ENCODE data around the gene IRF8. TPM values are rescaled to one million over a fixed set of nuclear protein-coding genes. Genes with fewer than 3 reads are reported as not detected.
A peak's percentile ranks its signal among the peaks of the same experiment; 100 is the strongest.

IRF8 gene
- polyA plus RNA-seq, 12 donors = 3.8 to 30.9 (median 5.8) TPM; not detected in 1

DNA sequence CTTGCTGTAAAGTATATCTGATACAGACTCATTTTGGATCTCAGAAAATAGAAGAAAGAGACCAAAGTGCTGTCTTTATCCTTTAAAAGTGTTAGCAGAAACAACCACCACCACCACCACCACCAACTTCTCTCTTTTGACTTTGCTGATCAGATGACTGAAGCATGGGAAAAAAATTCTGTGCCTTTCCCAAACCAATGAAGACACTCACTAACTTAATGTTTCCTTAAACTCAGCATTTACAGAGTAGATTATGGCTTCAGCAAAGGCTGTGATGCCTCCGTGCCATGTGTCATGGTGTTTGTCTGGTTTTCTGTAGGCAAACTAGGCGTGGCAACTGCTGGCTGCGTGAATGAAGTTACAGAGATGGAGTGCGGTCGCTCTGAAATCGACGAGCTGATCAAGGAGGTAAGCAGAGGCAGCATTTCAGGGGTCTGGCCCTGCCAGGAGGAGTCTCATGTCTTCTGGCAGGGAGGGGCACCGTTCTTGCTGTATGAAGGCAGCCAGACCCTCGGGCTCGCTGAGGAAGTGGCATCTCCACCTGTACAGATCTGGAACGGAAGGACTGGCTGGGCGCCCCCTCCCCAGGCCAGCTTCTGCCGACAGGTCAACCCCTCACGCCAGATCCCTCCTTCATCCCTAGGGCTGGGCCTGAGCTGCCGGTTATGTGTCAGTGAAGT lies 12.4 kb downstream of the IRF8 start:
- no peak for DNase-seq

DNA sequence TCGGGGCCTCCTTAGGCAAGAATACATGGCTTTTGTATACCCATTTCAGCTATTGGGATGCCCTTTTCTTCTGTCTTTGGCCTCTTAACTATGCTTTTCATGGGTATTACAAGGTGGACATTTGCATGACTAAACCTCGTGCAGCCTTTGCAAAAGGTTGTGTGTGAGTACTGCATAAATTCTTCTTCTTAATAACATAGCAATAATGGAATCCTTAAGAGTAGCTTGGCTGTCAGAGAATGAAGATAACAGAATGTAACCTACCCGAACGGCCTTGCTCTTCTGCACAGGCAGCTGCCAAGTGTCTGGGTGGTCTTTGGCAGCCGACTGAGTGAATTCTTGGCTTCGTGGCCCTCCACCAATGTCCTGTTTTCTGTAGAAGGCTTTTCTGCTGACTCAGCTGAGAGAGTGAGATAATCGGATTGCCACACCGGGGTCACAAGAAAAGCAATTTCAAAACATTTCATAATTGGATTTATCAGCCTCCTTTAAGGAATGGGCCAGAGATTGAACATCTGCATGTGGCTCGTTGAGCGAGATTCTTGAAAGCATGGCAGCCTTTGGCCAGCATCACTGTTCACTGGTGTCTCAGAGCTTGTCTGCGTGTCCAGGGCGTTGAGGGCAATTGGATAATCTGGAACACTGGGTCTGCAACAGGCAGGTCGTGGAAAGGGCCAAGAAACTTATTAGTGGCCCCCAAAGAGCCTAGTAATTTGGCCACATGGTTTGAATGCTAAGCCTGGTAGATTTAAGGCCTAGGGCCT lies 13.4 kb downstream of the IRF8 start:
- DNase-seq = no peak

DNA sequence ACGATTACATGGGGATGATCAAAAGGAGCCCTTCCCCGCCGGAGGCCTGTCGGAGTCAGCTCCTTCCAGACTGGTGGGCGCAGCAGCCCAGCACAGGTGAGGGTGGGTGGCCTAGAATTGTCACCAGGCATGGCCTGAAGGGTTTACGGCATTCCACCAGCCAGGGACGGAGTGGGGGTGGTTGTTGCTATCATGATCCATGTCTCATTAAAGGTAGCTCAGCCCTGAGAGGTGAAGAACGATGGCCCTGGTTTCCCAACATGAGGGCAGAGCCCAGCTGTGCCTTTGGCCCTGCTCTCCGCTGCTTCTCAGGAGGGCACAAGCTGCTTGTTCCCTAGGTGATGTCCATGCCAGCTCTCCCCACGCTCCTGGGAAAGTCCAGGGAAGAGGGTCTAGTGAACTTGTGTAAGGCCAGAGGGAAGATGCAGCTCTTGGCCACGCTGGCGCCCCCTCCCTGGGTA lies 14.2 kb downstream of the IRF8 start:
- DNase-seq = no peak

DNA sequence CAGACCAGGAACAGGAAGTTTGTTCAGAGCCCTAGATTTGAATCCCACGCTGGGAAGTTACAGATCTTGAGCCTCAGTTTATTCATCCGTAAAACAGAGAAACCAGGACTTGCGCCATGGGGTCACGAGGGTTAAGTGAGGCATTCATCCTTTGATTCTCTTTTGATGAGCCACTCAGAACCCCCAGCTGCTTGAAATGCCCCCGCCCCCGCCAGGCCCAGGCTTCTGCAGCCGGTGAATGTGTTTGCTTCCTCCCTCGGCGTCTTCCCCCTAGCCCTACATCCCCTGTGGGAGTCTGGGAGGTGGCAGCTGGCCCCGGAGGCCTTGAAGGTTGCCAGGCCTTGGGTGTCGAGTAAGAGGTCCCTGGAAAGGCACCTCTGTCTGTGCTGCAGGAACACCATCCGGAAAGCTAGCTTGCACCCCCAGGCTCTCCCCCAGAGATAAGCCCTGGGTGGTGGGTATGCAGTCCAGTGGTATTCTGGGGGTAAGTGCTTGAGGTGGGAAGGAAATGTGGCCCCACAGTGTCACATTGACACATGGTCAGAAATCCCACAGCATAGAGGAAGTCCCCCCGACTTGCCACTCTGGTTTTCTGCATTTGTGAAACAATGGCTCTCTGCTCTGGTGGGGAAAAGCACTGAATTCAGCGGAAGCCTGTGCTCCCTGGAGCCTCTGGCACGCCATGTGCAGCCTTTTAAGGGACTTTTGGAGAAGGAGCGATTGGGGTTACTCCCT lies 14.9 kb downstream of the IRF8 start:
- no peak for DNase-seq

DNA sequence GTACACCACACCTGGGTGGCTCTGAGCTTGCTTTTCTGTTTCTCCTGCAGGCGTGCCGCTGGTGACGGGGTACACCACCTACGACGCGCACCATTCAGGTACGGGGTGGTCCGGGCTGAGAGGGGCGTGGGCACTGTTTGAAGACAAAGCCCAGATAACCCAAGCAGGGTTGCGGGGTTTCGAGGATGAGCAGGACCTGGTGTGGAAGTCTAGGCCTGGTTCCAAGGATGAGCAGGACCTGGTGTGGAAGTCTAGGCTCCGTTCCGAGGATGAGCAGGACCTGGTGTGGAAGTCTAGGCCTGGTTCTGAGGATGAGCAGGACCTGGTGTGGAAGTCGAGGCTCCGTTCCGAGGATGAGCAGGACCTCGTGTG lies 15.4 kb downstream of the IRF8 start:
- no peak for DNase-seq

DNA sequence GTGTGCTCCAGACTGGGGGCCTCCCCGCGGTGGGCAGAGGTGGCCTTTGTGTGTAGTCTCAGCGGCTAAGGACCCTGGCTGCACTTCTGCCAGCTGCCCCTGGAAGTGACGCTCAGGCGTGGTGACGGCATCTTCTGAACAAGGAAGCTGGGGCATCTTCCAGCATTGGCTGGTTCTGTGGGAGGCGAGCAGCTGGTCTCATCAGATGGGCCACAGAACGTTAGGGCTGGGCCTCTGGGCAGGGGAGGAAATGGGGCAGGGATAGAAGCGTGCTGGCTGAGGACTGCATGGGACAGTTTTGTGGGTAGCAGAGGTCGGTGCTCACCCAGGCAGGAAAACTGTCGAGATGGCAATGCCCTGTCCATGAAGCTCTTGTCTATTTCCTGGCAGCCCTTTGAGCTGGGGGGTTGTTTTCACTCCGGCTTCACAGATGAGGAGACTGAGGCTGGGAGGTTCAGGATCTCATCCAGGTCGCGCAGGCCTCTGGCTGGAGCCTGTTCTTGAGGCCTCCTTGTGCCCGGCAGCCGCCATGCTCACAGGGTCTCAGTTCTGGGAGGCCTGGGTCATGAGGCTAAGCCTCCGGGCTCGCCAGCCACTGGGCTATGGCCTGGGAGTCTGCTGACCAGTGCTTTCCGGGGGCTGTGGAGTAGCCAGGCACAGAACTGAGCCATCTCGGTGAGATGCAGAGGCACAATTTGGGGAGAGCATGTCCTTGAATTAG lies 16.3 kb downstream of the IRF8 start:
- no peak for DNase-seq

DNA sequence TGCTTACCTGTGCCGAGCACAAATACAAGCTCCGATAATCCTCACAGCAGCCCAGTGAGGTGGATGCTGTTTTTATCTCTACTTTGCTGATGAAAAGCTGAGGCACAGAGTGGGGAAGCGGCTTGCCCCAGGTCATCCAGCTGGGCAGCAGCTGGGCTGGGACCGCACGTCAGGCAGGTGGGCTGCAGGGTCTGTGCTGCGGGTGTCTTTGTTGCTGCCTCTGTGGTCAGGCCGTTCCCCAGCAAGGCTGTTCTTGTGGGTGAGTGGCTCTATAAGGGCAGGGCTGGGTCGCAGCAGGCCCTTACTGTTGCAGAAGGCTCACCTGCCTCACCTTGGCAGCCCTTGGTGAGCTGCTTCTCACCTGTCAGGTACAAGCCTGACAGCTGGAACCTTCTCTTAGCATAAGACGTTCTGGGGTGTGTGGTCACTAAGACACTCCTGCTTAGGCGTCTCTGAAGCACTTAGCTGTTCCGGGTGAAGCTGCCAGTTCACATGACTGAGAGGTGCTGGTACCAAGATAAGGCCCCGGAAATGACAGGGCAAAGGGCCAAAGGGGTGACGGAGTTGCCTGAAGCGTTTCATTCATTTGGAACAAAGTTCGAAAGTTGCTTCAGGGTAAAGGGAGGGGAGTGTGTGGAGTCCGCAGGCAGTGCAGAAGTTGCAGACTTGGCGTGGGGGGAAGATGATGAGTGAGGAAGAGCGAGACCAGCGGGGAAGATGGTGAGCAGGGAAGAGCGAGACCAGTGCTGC lies 17.4 kb downstream of the IRF8 start:
- no peak for DNase-seq

DNA sequence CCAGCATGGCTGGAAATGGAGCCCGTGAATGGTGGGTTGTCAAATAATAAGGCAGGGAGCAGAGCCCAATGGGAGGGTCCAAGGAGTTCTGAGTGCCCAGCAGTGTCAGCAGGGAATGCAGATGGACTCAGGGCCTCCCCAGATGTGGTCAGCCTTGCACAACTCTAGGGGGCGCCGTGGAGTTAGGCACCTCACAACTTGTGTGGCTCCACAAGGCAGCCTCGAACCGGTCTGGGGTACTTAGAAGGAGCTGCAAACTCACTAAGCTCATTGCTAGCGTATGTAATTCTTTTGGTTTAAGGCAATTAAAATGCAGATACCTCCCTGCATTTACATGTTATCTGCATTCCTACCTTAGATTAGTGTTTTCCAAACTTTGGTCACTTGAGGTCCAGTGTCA lies 18.1 kb downstream of the IRF8 start:
- DNase-seq = no peak

DNA sequence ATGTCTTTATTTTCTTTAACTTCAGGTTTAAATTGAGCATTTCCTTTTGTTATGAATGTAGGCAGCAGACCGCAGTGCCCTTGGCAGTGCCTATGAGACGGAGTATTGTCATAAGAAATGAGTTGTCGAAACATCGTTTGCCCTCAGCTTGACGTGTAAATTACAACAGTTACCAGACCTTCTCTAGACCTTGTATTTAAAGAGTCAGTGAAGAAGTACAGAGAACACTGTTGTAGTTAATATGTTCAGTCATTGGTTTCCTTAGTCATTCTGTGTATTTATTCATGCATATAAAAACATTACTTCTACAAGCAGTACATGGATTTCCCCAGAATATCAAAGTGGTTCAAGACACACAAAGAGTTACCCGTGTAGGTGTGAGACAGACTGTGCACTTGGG lies 19.0 kb downstream of the IRF8 start:
- no peak for DNase-seq

DNA sequence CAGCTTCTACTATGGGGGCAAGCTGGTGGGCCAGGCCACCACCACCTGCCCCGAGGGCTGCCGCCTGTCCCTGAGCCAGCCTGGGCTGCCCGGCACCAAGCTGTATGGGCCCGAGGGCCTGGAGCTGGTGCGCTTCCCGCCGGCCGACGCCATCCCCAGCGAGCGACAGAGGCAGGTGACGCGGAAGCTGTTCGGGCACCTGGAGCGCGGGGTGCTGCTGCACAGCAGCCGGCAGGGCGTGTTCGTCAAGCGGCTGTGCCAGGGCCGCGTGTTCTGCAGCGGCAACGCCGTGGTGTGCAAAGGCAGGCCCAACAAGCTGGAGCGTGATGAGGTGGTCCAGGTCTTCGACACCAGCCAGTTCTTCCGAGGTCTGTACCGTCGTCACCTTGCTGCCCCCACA lies 19.5 kb downstream of the IRF8 start:
- DNase-seq = no peak

DNA sequence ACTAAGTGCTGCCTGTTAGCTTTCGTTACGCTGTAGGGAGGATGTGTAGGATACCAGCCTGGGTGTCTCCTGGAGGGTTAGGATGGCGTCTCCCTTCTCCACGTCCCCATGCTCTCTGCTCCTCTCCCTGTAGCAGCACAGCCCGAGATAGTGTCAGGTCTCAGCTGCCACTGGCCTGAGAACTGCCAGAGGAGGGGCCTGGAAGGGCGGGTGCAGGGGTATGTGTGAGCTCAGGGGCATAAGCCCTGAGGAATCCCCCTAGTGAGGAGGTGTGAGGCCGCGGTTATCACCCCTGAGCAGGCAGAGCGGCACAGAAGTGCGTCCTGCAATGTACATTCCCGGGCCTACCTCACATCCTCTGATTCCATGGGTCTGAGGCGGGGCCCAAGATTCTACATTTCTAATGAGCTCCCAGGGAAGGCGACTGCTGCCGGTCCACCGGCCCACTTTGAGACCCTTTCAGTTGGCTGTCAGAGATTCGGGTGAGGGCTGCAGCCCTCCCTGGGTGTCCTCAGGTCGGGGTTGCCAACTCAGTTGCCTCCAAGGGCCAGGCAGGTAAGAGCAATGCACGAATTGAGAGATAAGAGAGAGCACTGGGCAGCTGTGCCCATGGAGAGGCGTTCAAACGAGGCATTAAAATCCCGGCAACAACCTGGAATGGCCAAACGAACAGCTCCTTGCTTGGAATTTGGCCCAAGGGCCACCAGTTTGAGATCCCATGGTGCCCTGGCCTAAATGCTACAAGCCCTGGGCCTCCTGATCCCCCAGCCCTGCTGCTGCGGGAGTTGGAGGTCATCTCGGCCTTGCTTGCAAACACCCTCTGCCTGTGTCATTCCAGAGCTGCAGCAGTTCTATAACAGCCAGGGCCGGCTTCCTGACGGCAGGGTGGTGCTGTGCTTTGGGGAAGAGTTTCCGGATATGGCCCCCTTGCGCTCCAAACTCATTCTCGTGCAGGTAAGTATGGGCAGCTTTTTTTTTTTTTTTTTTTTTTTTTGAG lies 20.6 kb downstream of the IRF8 start:
- no peak for DNase-seq

DNA sequence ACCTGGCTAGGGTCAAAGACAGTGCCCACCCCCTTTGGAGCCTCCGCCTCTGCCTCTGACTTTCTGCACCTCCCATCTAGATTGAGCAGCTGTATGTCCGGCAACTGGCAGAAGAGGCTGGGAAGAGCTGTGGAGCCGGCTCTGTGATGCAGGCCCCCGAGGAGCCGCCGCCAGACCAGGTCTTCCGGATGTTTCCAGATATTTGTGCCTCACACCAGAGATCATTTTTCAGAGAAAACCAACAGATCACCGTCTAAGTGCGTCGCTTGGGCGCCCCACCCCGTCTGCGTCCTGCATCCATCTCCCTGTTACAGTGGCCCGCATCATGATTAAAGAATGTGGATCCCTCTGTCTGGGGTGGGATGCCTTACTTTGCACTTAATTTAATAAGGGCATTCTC lies 22.1 kb downstream of the IRF8 start:
- no peak for DNase-seq

DNA sequence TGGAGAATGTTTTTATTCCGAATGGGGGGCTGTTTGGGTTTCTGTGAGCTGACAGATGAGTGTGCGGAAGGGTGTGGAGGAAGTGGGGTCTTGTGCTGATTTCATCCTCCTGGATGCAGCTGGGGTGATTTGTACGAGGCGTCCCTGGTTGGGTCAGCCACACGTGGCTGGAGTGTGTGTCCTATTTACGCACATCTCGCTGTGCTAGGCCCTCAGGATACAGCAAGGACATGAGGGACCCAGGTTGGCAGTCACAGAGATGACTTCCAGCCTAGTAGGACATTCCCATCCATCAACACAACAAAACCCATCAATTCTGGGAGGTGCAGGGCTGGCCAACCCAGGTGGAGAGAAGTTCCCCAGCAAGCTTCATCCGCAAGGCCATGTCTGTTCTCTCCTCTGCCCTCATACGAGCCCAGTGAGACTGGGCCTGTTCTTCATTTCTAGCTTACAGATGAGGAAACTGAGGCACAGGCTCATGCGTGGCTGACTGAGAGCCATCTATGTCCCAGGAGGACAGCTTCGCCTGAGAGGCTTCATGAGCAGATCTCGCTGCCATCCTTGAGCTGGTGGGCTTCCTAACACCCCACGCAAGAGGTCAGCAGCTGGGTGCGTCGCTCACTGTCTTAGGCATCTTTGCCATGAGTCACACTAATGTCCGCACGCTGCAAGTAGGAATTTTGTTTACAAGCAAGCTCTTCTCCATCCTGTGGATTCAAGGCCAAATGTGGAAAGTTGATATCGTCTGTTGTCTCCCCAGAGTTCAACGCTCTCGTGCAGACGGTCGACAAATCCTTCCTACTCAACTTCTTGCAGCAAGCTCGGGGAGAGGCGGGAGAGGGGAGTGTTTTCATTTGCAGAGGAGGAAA lies 24.4 kb downstream of the IRF8 start:
- DNase-seq = peak; percentile 61

DNA sequence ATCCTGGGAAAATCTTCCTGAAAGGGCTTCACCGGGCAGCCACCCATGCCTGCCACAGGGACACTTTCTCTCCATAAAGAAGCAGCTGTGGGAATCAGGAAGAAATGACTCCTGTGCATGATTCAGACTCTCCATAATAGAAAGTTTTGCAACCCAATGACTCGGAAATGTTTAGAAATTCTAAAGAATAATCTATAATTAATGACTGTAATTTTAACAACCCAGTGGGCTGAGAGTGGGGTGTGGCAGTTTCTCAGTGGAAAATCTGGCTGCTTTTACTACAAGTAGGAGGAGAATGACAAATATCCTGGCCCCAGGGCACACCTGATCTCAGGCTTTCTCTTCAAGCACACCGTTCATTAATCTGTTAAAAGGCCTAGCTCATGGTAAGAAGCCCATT lies 25.7 kb downstream of the IRF8 start:
- no peak for DNase-seq

DNA sequence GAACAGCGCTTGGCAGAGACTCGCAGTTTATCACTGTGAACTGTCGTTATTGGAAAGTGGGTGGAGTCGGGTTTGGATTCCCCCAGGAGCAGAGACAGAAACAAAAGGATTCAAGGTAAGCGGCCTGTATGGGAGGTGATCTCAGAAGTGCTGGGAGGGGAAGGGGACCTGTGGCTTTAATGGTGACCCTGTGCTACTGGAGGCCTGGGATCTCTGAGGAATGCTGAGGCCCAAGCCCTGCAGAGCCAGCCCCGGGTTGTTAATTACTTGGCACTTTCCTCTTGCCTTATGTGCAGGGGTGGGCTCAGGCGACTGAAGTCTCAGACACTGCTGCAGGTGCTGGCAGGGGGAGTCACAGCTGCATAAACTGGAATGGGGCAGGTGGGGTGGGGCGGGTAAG lies 27.4 kb downstream of the IRF8 start:
- no peak for DNase-seq

DNA sequence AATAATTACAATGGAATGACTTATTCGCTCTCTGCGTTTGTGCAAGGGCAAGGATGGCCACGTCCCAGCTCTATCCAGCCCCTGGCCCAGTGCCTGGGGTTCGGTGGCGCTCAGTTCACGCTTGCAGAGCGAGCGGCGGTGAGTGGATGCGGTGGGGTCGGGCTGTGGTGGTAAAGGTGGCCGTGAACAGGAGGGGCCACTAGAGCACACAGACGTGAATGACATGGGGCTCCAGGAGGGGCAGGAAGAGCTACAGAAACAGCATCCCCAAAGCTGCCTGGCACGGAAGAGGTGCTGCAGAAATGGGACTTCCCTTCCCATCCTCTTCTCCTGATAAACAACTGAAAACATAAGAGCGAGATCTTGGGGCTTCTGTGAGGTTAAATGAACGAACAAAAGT lies 28.4 kb downstream of the IRF8 start:
- DNase-seq = no peak

DNA sequence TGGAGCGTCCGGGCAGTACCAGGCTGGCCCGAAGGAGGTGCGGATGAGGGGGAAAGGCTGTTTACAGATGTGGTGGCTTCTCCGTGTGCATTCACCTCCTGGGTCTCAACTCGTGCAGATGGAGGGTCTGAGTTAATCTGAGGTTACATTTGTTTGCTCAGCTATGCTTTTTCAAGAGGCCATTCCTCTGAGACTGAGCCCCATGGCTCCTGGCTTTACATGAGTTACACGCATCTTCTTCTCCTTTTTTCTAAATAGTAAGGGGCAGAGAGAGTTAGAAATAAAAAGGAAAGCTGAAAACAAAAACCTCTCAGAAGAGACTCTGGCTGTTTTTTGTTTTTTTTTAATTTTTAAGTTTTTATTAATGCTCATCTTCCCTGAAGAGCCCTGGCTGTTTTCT lies 29.0 kb downstream of the IRF8 start:
- no peak for DNase-seq

DNA sequence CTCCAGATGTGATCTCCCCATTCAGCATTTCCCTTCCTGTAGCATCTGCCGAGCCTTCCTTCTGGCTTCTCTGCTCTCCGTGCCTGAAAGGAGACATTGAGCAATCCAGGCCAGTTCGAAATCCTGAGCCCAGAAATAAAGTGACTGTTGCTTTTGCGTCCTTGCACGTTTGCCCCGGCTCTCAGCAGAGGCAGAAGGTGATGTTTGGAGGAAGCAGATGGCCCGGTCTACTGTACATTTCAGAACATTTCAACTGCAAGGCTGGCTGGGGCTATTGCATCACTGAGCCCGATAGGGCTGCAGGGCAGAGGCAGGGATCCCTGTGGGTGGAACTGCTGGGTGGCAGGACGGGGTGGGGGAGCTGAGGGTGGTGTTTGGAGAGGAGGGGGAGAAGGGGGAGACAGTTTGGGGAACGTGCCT lies 29.4 kb downstream of the IRF8 start:
- peak; percentile 82 for DNase-seq

DNA sequence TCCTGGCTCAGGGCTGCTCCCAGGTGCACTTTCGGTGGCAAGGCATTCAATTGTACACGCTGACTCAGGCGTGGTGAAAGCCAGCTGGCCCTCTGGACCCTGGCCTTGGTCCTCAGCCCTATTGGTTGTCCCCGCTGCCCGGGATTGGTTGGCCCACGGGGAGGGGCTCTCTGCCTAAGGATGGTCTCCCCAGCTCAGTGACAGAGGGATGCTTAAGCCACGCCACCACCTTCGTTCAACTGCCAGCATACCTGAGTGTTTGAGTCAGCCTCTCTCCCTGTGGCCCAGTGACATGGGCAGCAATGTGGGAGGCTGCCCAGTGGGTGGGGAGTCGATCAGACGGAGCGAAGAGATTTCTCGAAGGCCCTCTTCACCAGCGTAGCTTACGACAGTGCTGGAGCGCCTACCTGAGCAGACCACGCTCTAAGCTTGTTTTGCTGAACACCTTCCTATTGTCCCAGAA lies 30.3 kb downstream of the IRF8 start:
- no peak for DNase-seq
